HG02610 (cell line): ENCODE results near the gene HAGHL.
"Not testable (repeated sequence)": the region's sequence is repeated elsewhere in the genome, so short reads cannot be mapped to it uniquely, and the experiment has no call there.

Source experiments
- ATAC-seq: cut with Tn5 transposase; IDR thresholded peaks from one replicate; pipeline ENCODE4 v1.9.1; 2021; ENCODE audit warnings: mild to moderate bottlenecking, moderate library complexity; ENCODE audit not compliant: unreplicated experiment

The HAGHL gene

DNA sequence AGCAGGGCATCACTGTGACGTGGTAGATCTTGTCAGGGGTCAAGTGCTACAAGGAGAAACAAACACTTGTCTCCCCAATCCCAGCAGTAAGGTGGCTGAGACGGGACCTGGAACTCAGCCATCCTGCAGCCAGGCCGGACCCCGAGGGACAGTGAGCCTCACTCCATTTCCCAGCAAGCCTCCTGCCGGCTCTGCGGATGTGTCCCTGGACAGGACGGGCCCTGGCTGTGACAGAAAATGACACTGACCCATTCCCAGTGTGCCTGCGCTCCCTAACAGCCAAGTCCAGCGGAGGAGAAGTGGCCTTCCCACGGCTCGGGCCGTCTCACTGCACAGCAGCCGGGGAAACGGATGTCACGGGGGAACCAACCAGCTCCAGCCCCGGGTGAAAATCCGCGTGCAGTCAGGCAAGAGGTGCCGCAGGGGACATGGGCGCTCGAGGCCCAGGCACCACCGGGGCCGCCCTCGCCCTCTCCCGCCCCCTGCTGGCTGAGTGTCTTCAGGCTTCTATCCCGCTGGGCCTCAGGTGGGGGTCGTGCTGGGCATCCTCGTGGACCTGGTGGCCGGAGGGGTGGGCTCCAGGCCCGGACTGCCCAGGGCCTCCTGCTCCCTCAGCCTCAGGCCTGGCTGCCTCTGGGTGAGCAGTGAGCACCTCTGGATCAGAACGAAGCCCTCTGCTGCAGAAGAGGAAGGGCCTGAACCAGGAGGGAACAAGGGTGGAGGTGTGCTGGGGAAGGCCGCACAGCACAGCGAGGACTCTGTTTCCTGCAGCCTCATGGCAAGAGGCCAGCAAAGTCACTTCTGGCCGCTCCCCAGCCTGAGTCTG, 6.7 kb downstream of the HAGHL start:
- ATAC-seq, result no peak

DNA sequence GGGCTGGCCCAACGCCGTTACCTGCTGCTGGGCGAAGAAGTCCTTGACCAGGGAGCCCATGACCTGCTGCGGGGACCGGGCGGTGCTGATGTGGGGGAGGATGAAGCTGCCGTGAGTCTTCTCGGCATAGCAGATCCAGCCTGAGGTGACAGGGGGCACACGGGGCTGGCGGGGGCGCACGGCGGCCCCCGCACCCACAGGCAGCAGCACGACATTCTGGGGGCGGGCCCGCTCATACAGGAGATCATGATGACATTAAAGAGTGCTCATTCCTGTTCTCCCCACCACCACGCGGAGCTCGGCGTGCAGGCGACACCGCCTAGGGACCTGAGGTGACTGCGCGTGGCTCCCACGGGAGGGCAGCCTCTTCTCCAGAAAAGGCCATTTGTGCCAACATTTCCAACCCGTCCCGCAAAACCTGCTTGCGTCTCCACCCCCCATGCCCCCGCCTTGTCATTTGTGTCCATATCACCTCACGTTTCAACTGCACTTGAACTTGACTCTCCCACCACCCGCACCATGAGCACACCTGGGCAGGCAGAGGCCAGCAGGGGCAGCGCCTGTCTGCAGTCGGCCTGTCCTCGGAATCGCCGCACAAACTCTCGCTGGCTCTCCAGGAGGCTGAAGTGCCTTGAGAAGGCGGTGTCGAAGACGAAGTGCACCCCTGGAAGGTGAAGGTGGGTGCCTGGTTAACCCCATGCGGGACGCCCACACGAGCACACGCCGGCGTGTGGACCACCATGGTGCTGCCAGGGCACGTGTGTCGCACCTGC, 7.5 kb downstream of the HAGHL start:
- ATAC-seq, result no peak

DNA sequence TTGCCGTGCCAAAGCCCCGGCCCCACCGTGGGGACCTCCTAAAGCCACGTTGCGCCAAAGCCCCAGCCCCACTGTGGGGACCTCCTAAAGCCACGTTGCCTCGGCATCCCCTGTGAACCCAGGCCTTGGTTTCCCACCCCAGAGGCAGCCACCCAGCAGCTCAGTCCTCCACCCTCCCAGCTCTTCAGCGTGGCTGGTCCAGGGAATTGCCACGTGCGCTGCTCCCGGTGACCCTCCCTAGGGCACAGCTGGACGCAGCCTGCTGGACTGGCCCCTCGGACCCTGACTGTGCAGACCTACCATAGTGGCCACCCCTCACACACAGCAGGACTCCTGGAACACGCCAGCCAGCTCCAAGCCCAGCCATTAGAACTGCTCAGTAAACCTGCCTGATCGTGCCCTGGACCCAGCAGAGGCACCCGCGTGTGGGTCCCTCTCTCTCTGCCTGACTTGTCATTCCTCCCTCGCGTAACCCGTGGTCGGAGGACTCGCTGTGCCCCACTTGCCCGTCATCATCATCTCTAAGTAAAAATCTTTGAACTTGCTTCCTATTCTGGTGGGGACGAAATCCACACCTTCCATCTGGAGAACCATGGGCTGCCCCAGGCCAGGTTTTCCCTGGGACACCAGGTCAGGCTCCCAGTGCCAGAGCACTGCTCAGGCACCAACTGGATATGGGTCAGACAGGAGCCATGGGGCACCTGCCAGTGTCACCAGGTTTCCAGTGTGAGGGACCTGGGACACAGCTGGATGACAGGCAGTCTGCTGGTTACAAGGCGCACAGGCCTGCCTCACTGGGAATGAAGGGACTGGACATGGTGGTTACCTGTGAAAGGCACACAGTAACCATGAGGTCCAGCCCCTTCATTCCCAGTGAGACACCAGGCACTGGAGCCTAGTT, 8.3 kb downstream of the HAGHL start:
- no peak for ATAC-seq

DNA sequence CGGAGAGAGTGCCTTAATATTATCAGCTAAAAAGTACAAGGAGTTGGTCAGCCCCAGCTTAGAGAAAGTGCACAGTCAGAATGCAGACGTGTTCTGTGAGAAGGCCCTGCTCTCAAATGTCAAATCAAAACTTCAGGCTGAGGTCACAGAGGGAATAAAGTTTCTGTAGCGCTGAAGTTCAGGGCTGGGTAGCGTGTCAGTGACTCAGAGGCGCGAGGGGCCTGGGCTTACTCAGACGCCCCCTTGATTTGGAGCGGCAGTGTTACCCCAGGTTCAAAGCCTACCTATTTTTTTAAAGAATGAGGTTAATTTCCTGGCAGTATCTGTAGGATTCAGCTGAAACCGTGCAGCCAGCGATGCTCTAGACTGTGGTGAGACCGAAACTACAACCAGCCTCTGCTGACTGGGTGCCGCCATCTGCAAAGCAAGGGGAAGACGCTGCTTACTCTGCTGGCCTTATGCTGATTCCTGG, 9.1 kb downstream of the HAGHL start:
- no peak for ATAC-seq

DNA sequence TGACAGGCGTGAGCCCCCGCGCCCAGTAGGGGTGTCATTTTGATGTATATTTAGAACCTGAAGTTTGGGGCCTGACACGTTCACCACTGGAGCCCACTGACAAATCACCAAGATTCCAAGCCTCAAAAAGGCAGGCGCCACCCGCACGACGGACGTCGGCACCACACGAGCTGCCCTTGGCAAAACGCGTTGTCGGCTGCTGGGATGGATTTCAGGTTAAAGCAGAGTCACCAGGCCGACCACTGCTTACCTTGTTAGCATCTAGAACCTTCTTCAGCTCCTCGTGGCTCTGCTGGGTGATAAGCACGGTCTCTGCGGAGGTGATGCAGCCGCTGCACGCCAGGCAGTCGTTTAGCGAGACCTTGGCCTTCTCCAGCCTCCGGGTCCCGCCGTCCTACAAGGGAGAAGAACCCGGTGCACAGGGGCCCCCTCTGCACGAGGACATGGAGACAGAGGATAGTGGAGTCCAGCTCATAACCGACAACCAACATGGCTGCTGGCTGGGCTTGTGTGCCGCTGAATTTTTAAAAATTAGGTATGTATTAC, 10.1 kb downstream of the HAGHL start:
- no peak for ATAC-seq

DNA sequence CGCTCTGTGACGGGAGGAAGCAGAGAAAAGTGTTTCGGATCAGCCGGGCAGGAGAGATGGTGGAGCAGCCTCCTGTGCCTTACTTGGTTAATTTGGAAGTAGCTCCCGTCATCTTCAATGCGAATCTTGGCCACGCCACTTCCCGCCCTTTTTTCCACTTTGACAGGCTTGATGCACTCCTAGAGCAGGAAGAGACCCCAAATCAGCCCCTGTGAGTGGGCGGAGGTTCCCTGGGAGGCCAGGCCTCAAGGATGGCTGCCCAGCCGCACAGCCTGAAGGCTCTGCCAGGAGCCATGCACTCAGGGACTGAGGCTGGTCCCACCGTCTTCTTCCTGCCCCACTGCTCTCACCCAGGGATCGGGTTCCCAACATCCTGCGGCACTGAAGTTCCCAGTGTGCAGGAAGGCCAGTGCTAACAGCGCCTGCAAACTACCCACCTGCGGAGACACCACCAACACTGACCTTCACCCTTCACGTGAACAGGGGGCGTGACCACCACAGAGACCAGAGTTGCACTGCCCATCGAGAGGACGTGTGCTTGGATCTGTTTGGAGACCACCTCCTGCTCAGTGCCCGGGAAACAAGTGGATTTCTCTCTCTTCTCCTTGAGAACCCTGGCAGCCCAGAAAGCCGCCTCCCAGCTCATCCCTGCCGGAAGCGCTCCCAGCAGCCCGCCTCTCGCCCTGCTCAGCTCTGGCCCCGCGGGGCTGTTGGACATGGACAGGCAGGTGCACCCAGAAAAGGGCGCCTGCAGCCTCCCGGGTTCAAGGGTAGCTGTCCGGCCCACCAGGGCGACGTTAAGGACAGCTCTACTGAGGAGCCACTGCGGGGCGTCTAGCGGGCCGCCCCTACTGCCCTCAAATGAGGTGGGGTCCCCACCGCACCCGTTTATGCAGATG, 12.9 kb downstream of the HAGHL start:
- no peak for ATAC-seq

DNA sequence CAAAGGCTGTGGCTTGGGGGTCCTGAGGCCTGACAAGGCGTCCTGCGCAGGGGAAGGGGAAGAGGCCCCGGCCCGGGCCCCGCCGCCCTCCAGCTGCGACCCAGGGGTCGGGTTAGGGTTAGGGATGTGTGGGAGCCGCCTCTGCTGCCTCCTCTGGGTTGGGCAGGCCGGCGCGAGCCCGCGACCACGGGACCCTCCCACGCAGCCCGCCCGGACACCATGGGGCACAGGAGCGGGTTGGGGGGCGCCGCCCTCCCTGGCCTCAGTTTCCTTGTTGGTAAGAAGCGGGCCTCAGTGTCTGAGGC, 13.5 kb downstream of the HAGHL start:
- ATAC-seq, result no peak

DNA sequence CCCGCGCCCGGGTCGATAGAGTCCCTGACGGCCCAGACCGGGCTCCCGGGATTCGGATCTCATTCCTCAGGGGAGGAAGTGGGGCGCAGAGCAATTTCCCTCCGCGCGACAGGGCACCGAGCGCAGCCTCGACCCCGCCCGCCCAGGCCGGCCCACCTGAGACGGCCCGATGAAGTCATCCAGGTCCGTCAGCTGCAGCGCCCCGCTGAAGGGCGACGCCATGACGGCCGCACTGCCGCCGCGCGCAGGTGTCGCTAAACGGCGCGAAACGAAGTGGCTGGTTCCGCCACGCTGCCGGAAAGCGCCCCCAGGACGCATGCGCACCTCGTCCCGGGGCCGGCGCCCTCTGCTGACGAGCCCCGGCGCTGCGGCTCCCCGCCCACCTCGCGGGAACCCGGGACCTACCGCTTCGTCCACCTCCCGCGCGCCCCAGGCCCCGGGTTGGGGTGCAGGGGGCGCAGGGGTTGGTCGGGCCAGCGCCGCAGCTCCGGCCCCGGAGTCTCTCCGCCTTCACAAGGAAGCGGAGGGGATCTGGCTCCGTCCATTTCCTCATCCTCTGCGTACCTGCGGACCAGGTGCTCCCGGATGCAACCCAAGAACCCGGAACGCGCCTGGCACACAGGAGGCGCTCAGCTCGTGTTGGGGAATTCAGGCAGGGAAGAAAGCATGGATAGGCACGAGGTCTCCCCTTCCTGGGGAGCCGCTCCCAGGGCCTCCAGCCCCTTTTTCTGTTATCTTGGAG, 14.0 kb downstream of the HAGHL start, which contains the start of gene CIAO3:
Gene CIAO3 (minus strand): TSS at position 234 of the 742 bp plus-strand sequence. CDS start 12 bp downstream, at position 222.
- ATAC-seq, result peak; percentile 77

DNA sequence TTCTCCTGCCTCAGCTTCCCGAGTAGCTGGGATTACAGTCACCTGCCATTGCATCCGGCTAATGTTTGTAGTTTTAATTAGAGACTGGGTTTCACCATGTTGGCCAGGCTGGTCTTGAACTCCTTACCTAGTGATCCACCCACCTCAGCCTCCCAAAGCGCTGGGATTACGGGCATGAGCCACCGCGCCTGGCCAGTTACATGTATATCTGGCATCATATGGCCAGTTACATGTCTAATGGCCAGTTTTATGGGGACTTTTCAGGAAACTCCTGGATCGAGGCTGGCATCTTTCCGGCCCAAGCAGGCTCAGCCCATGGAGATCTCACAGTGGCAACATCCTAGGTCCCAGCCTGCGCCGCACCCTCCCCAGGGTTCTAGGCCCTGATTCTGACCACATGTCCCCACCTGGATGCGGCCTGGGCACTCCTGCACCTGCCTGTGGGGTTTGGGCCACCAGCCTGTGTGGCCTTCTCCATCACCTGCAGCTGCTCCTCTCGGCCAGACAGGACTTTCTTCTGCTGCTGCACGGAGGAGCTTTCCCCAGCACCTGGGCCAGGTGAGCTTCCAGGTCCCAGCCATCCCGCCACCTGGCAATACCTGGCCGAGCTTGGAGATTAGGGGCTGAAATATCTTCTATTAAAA, 15.2 kb downstream of the HAGHL start:
- no peak for ATAC-seq

DNA sequence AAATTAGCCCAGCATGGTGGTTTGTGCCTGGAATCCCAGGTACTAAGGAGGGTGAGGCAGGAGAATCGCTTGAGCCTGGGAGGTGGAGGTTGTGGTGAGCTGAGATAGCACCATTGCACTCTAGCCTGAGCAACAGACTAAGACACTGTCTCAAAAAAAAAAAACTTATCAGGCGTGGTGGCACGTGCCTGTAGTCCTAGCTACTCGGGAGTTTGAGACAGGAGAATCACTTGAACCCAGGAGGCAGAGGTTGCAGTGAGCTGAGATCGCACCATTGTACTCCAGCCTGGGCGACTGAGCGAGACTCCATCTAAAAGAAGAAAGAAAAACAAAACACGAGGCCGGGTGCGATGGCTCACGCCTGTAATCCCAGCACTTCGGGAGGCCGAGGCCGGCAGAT, 16.0 kb downstream of the HAGHL start:
- ATAC-seq, result not testable (repeated sequence)

DNA sequence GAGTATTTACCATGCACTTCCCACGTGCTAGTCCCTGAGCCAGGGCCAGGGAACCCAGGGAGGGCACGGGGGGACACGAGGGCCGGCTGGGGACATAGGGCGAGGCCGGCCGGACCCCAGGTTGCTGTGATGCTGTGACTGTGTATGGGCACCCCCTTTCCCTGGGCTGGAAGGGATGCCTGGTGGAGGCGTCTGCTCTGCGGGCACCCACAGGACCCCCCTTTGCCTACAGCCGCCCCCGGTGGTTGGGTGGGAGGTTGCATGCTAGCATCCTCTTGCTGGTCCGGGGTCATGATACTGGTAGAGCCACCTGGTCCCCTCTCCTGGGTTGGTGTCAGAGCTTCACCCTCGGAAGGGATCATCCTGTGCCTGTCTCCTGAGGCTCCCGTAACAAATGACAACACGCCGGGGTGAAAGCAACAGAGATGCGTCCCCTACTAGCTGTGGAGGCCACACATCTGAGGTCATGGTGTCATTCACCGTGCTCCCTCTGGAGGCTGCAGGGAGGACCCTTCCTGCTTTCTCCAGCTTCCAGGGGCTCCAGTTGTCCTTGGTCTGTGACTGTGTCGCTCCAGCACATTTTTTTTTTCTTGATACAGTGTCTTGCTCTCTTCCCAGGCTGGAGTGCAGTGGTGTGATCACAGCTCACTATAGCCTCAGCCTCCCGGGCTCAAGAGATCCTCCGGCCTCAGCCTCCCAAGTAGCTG, 17.0 kb downstream of the HAGHL start:
- no peak for ATAC-seq

DNA sequence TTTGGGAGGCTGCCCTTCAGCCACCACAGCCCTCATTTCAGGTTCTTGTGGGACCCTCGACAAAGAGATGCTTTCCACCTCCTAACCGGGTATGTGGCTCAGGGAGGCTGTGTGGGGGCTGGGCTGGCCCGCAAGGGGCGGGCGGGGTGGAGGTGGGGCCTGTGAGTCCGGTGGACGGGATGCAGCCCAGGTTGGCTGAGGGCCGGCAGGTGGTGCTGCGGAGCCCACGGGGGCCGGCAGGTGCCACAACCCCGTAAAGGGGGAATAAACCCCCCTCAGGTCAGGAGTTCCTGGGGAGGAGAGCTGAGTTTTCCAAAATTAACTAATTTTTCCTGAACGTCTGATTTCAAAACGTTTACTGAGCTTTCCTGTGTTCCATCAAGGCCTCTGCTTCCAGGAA, 18.8 kb downstream of the HAGHL start:
- no peak for ATAC-seq

DNA sequence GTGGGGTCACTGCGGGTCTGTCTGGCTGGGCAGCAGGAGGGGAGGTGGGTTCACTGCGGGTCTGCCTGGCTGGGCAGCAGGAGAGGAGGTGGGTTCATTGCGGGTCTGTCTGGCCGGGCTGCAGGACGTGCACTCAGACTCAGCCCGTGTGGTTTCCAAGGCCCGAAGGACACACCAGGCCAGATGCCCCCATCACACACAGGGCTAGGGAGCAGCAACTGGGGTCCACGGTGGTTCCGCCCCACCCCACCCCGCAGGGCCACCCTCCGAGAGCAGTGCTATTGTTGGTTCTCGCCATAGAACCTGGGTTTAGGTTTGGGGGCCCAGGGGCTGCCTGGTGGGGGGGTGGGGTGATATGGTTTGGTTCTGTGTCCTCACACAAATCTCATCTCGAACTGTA, 19.7 kb downstream of the HAGHL start:
- no peak for ATAC-seq

DNA sequence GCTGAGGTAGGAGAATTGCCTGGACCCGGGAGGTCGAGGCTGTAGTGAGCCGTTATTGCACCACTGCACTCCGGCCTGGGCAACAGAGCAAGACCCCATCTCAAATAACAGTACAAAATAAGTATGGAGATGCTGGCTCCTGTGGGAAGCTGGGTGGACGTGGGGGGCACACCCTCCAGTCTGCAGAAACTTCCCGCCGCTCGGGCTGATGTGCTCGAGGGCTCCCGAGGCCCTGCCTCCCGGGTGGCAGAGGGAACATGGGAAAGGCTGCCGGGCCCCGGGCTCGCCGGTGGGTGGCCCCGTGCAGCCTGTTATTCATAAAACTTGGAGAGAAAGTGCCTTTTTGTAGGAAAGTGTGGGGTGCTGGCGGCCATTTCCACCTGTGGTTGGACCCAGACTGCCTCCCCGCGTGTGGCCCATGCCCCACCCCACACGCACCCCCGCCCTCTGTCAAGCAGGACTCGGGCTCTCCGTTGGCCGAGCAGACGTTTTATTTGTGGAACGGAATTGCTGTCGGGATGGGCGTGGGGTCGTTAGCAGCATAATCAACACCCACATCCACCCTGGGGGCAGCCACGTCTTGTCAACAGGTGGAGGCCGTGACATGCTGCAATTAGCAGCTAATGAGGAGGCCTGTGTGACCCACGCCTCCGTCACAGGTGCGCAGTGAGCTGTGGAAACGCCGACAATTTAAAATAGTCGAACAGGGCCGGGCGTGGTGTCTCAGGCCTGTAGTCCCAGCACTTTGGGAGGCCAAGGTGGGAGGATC, 21.3 kb downstream of the HAGHL start:
- ATAC-seq, result no peak

DNA sequence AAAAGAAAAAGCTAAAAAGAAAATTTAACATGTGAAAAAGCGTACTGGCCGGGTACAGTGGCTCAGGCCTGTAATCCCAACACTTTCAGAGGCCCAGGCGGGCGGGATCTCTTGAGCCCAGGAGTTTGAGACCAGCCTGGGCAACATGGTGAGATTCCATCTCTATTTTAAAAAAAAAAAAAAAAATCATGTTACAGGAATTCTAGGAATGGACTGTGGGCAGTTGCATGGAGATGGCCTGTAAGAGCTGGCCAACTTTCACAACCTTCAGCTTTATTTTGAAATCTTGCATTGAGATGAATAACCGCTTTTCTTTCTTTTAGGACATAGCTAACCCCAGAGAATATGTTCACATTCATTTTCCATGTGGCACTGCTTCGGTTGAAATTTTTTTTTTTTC, 22.1 kb downstream of the HAGHL start:
- ATAC-seq, result no peak

DNA sequence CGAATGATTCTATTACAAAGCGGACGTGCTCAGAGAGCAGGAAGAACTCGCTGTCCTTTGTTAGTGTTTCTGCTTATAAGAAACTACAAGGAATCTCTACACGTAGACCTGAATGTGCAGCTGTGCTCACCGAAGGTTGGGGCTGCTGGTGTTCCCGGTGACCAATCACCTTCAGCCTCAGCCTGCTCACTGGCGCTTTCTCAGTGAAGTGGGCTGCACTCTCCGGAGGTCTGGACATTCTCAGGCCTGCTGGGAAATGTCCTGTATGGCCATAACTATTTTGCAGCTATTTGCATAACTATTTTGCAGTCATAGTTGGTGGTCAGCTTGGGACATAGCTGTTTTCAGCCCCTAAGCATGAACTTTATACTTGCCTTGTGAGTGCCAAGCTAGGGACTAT, 23.6 kb downstream of the HAGHL start:
- no peak for ATAC-seq
